Left lung (tissue), 10 donors: ENCODE results near the gene SSUH2. TPM values are rescaled to one million over a fixed set of nuclear protein-coding genes. Genes with fewer than 3 reads are reported as not detected.

Experiments
- ATAC-seq: fragments of 200-7000 bp; cut with Tn5 transposase; one replicate; pipeline ENCODE4 v1.9.1; 2020; ENCODE audit warnings: moderate library complexity
- DNase-seq, 4 donors: peaks; one replicate each; pipeline ENCODE4 v3.0.0-alpha.2; 2013 to 2020
- H3K27ac ChIP-seq, 2 donors: fragments of 200-600 bp; sonication (generic) in 1 of 2; one replicate each; pipeline versions ENCODE4 v1.5.0 to v1.8.0; 2020 to 2021
- H3K27me3 ChIP-seq, 2 donors: fragments of 200-600 bp; sonication (generic) in 1 of 2; one replicate each; pipeline versions ENCODE4 v1.5.0 to v1.8.0; 2020 to 2021
- H3K36me3 ChIP-seq, 2 donors: fragments of 200-600 bp; sonication (generic) in 1 of 2; one replicate each; pipeline versions ENCODE4 v1.5.0 to v1.8.0; 2020 to 2021
- H3K4me1 ChIP-seq, 2 donors: fragments of 200-600 bp; one replicate each; pipeline ENCODE4 v1.8.0; 2021
- H3K4me3 ChIP-seq, 2 donors: fragments of 200-600 bp; sonication (generic) in 1 of 2; one replicate each; pipeline versions ENCODE4 v1.5.0 to v1.8.0; 2020 to 2021; ENCODE audit warnings: mild to moderate bottlenecking in 1 of 2
- H3K9me3 ChIP-seq, 2 donors: fragments of 200-600 bp; sonication (generic) in 1 of 2; one replicate each; pipeline versions ENCODE4 v1.5.0 to v1.8.0; 2020 to 2021
- CTCF ChIP-seq, 2 donors: fragments of 200-600 bp; sonication (generic) in 1 of 2; IDR thresholded peaks; one replicate each; pipeline versions ENCODE4 v1.5.0 to v1.8.0; 2021; ENCODE audit warnings: antibody characterized with exemption in 2 of 2
- intact Hi-C, 2 donors: fragments of 100-400 bp; cut with DNase I; formaldehyde crosslinking; loops; one replicate each; pipeline versions ENCODE4 v1.11.2 to v1.14.2; 2022
- polyA plus RNA-seq, 6 donors: library from polyadenylated mRNA; unstranded; fragments of 120-200 nt; gene quantifications; one replicate each; pipeline ENCODE4 v1.2.1, GENCODE V29; 2013; ENCODE audit not compliant: insufficient read length in 6 of 6
- total RNA-seq, 2 donors: library from RNA; stranded (reverse); fragmentation: NEBNext Ultra II Directional; extraction: Animal tissue kit (Norgen Biotek cat#: 25700); gene quantifications; one replicate each; pipeline ENCODE4 v1.2.1, GENCODE V29; 2021
- donor health status: DM: no; HTN: yes; CAD: no.
- donor health status: DM: no; HTN: no; CAD: no.

The SSUH2 gene
- total and polyA plus RNA-seq, 8 donors = 0.29 to 3.1 (median 1.8) TPM

DNA sequence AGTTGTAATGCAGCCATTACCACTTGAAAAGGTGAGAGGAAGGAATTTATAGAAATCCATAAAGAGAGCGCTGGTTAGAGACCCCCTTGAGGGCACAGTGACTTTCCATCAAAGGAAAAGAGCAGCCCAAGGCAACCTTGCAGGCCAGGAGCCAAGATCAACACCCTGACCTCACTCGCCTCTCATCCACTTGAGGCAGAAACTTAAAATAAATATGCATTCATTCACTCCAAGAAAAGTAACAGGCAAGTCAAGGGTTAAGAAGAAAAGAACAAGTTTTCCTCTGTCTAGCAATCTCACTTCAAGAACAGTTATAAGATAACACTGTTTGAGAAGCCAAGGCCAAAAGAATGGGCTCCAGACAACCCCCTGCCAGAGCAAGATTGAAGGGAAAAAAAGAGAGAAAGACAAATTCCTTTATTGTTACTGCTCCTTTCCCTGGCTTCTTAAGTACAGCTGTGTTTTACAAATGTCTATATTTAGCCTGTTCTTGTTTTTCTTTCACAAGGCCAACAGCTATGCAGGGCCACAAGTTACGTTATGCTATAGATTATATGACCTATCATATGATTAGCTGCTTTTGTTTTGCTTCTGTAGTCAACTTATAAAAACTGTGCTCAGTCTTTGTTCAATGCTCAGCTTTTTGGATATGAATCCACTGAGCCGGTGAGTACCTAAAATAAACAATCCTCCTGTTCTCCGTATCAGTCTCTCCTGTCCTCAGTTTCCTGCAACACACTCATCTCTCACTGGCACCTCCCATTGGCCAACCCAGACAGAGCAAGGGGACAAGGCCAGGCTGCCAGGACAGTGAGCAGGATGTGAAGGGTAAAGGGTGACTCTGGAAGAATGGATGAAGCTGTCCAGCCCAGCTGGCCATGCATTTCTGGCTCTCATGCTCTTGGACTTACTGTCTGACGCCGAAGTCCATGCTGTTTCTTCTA is 15.8 kb upstream of the SSUH2 start:
- Histone ChIP-seq H3K4me1 (peaks cover 12 to 14% of the 10 kb centered on the region in 2 donors), H3K36me3 (no peaks in the 10 kb centered on the region), H3K27ac (no peak overlapping the region), H3K27me3 (no peaks in the 10 kb centered on the region), H3K4me3 (no peak overlapping the region), H3K9me3 (no peaks in the 10 kb centered on the region)
- intact Hi-C loops = no loop called here
- ATAC-seq = peak; percentile 5
- peak in 3 of 4 donors; percentile 40 to 71 (median 46) for DNase-seq
- no peak for TF ChIP-seq CTCF (IDR thresholded peaks at IDR 0.05)

DNA sequence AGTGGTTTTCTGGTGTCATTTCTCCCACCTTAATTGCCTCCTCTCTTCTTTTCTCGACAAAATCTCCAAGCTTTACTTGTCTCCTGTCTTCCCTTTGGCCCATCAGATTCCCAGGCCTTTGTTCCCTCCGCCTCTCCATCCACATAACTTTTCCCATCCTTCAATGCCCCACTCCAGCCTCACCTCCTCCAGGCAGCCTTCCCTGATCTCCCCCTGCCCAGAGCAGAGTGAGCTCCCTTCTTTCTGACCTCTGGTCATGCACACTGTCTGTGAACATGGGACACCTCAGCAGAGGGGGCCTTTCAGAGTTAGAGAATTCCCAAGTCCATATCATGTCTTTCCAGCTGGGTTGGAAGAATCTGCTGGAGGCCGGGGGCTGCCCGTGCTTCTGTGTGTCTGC is 14.6 kb upstream of the SSUH2 start:
- ATAC-seq (no peak), DNase-seq (no peak)
- H3K4me3 ChIP-seq = no peak overlapping the region
- H3K27ac ChIP-seq = peak overlapping the region in 1 of 2 donors; percentile 75
- no peaks in the 10 kb centered on the region for H3K9me3 ChIP-seq
- H3K4me1 ChIP-seq = peaks cover 12 to 14% of the 10 kb centered on the region in 2 donors
- no peaks in the 10 kb centered on the region for H3K36me3 ChIP-seq
- TF ChIP-seq CTCF (IDR thresholded peaks at IDR 0.05) = no peak
- intact Hi-C loops = no loop called here
- no peaks in the 10 kb centered on the region for H3K27me3 ChIP-seq

DNA sequence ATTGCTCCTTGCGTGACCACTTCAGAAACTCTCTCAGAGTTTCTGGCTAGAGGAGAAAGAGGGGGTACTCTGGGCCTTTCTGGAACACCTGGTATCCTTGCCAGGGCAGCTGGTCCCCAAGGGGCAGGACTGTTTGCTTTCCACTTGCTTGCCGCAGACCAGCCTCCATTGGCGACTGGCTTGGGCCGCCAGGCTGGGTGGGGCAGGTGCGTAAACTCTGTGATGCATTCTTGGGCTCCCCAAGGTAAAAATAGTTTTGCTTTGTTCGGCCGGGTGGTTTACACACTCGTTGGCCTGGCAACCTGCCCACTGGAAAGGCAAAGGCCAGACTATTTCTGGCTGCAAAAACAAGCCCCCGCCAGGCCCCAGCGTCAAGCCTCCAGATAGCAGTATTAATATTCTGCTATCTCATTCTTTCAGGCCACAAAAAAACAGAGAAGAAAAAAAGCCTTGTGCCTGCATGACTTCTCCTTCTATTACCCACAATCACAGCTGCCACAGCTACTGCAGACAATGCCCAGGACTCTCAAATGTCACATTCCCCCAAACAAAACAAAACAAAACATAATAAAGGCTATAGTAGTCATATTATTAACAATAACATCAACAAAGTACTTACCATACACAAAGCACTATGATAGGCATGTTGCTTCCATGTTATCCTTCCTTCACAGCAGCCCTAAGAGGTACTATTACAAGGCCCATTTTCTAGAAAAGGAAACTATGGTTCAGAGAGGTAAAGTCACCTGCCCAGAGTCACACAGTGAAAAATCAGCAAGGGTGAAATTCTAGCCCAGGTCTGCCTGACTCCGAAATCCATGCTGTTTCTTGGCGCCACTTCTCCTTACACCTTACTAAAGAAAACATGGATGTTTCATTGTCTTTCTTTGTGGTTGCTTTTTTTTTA is 14.0 kb upstream of the SSUH2 start:
- Histone ChIP-seq H3K27me3 (no peaks in the 10 kb centered on the region), H3K36me3 (no peaks in the 10 kb centered on the region), H3K4me3 (no peak overlapping the region), H3K9me3 (no peaks in the 10 kb centered on the region), H3K27ac (peak overlapping the region; percentile 45 to 75), H3K4me1 (peaks cover 12 to 14% of the 10 kb centered on the region in 2 donors)
- intact Hi-C loops = no loop called here
- ATAC-seq = peak; percentile 94
- no peak for TF ChIP-seq CTCF (IDR thresholded peaks at IDR 0.05)
- DNase-seq = peak; percentile 69 to 90 (median 88)

- Histone ChIP-seq H3K36me3 (no peaks in the 10 kb centered on the region), H3K27ac (peak overlapping the region in 1 of 2 donors; percentile 75), H3K9me3 (no peaks in the 10 kb centered on the region), H3K4me1 (peaks cover 12 to 14% of the 10 kb centered on the region in 2 donors), H3K27me3 (no peaks in the 10 kb centered on the region), H3K4me3 (no peak overlapping the region)
- intact Hi-C loops = no loop called here
- ATAC-seq (peak; percentile 74), DNase-seq (no peak)
- no peak for TF ChIP-seq CTCF (IDR thresholded peaks at IDR 0.05)
Observed at GRCh38 chr3:8657804-8658305, 13.3 kb upstream of the SSUH2 start.
